HepG2 (cell line): ENCODE measurements around the gene SNRPD3. TPM values are rescaled to one million over a fixed set of nuclear protein-coding genes. Genes with fewer than 3 reads are reported as not detected.

Source experiments
- HIVEP1 ChIP-seq: sonication (generic); formaldehyde crosslinking; IDR thresholded peaks from 2 replicates; pipeline ENCODE4 v1.4.0; 2020; ENCODE audit warnings: mild to moderate bottlenecking, missing genetic modification reagents
- JDP2 ChIP-seq: sonication (generic); formaldehyde crosslinking; IDR thresholded peaks from 2 replicates; pipeline ENCODE4 v1.8.1; 2022; ENCODE audit warnings: missing genetic modification reagents, borderline replicate concordance
- KLF15 ChIP-seq: sonication (generic); formaldehyde crosslinking; IDR thresholded peaks from 2 replicates; pipeline ENCODE4 v1.8.1; 2023; ENCODE audit warnings: borderline replicate concordance, mild to moderate bottlenecking, inconsistent platforms, missing genetic modification reagents, mixed read lengths
- MLLT10 ChIP-seq: sonication (generic); formaldehyde crosslinking; IDR thresholded peaks from 2 replicates; pipeline ENCODE4 v1.4.0; 2020; ENCODE audit warnings: missing genetic modification reagents
- MXD1 ChIP-seq: sonication (generic); formaldehyde crosslinking; IDR thresholded peaks from 2 replicates; pipeline ENCODE4 v1.4.0; 2020; ENCODE audit warnings: mild to moderate bottlenecking, missing genetic modification reagents
- NR2F1 ChIP-seq, 2 experiments: fragments of 450-650 bp in 1 of 2; formaldehyde crosslinking in 1 of 2; IDR thresholded peaks; 2 replicates each; pipeline versions ENCODE4 v1.5.0 to v1.6.1; 2016 to 2020; ENCODE audit warnings: mild to moderate bottlenecking in 1 of 2, missing compliant biosample characterization in 1 of 2, missing genetic modification reagents in 1 of 2, moderate library complexity in 1 of 2
- SIN3A ChIP-seq: IDR thresholded peaks from 2 replicates; pipeline ENCODE4 v1.6.1; 2011; ENCODE audit warnings: low read depth, mild to moderate bottlenecking, control low read depth, low read length, borderline replicate concordance
- SMAD3 ChIP-seq: sonication (generic); formaldehyde crosslinking; IDR thresholded peaks from 2 replicates; pipeline ENCODE4 v1.4.0; 2020; ENCODE audit warnings: missing genetic modification reagents
- SNAPC2 ChIP-seq: sonication (generic); formaldehyde crosslinking; IDR thresholded peaks from 2 replicates; pipeline ENCODE4 v1.8.1; 2022; ENCODE audit warnings: mild to moderate bottlenecking, missing genetic modification reagents
- STAT6 ChIP-seq: sonication (generic); formaldehyde crosslinking; IDR thresholded peaks from 2 replicates; pipeline ENCODE4 v1.4.0; 2020; ENCODE audit warnings: missing genetic modification reagents, mild to moderate bottlenecking, borderline replicate concordance
- TARDBP ChIP-seq: sonication (generic); formaldehyde crosslinking; IDR thresholded peaks from 2 replicates; pipeline ENCODE4 v1.8.0; 2022; ENCODE audit warnings: mild to moderate bottlenecking, missing genetic modification reagents
- TEAD2 ChIP-seq: sonication (generic); formaldehyde crosslinking; IDR thresholded peaks from 2 replicates; pipeline ENCODE4 v1.9.0; 2021; ENCODE audit warnings: missing genetic modification reagents
- TEF ChIP-seq: sonication (generic); formaldehyde crosslinking; IDR thresholded peaks from 2 replicates; pipeline ENCODE4 v1.5.0; 2020; ENCODE audit warnings: missing genetic modification reagents
- ZNF296 ChIP-seq: sonication (generic); formaldehyde crosslinking; conservative IDR thresholded peaks from 2 replicates; pipeline ENCODE4 v1.5.0; 2020; ENCODE audit warnings: mild to moderate bottlenecking, missing genetic modification reagents
- ZNF337 ChIP-seq: sonication (generic); formaldehyde crosslinking; IDR thresholded peaks from 2 replicates; pipeline ENCODE4 v1.5.1; 2020; ENCODE audit warnings: missing genetic modification reagents, low read depth, mild to moderate bottlenecking, borderline replicate concordance
- ZNF501 ChIP-seq: sonication (generic); formaldehyde crosslinking; IDR thresholded peaks from 2 replicates; pipeline ENCODE4 v1.5.1; 2020; ENCODE audit warnings: mild to moderate bottlenecking, moderate library complexity, missing genetic modification reagents
- ZNF615 ChIP-seq: sonication (generic); formaldehyde crosslinking; IDR thresholded peaks from 2 replicates; pipeline ENCODE4 v1.5.0; 2020; ENCODE audit warnings: mild to moderate bottlenecking, missing genetic modification reagents, borderline replicate concordance
- ZNF83 ChIP-seq: sonication (generic); formaldehyde crosslinking; IDR thresholded peaks from 2 replicates; pipeline ENCODE4 v1.4.0; 2020; ENCODE audit warnings: missing genetic modification reagents, mild to moderate bottlenecking, borderline replicate concordance
- polyA plus RNA-seq, 8 experiments: library from polyadenylated mRNA; depleted of rRNA in 3 of 8; stranded (reverse) in 7 of 8; unstranded in 1 of 8; fragments of >200 nt; fragmentation: Illumina TruSeq in 4 of 8; extraction: Trizol in 4 of 8; gene quantifications; 2 replicates each; pipeline versions ENCODE4 v1.2.1 to v1.2.3, GENCODE V29; 2011 to 2016; ENCODE audit warnings: low read depth in 4 of 8, missing spikeins in 1 of 8, mixed read lengths in 1 of 8; ENCODE audit not compliant: insufficient read depth in 1 of 8
- total RNA-seq, 5 experiments: library from RNA; depleted of rRNA; stranded (reverse); fragments of >200 nt; fragmentation: Illumina TruSeq; extraction: Trizol; gene quantifications; 2 replicates each; pipeline ENCODE4 v1.2.3, GENCODE V29; 2016; ENCODE audit warnings: low read depth in 1 of 5
- TF ChIP-seq, protein P1 (sequence below): sonication (generic); formaldehyde crosslinking; IDR thresholded peaks from 2 replicates; pipeline ENCODE4 v1.4.0; 2020; ENCODE audit warnings: low read depth, mild to moderate bottlenecking, missing genetic modification reagents
- TF ChIP-seq, protein P2 (sequence below): sonication (generic); formaldehyde crosslinking; IDR thresholded peaks from 2 replicates; pipeline ENCODE4 v1.4.0; 2020; ENCODE audit warnings: missing genetic modification reagents
- TF ChIP-seq, protein P3 (sequence below): sonication (generic); formaldehyde crosslinking; IDR thresholded peaks from 2 replicates; pipeline ENCODE4 v1.5.0; 2020; ENCODE audit warnings: mild to moderate bottlenecking, low read depth, missing genetic modification reagents, borderline replicate concordance

The SNRPD3 gene
- total and polyA plus RNA-seq, 2 of the 13 experiments (the other 11 are each of a cell fraction or from before 2014, with no cell fraction given) = 110 to 209 TPM

GRCh38 chr22:24555165-24556039 lies at the start of gene SNRPD3 (continued):
- TF ChIP-seq SMAD3 (CRISPR knock-in tag) = peak; percentile 94
- TF ChIP-seq ZNF83 = peak; percentile 49; the same call in 1 of the 2 replicates
- TF ChIP-seq NR2F1 (CRISPR knock-in tag; IDR thresholded peaks at IDR 0.05) = peak in 1 of 2 experiments; percentile 60; a peak in 1 of 4 replicates
- no peak for TF ChIP-seq JDP2 (CRISPR knock-in tag)
- TF ChIP-seq ZNF337 (CRISPR knock-in tag) = peak; percentile 92; the same call in 1 of the 2 replicates
- TF ChIP-seq, protein P1, sequence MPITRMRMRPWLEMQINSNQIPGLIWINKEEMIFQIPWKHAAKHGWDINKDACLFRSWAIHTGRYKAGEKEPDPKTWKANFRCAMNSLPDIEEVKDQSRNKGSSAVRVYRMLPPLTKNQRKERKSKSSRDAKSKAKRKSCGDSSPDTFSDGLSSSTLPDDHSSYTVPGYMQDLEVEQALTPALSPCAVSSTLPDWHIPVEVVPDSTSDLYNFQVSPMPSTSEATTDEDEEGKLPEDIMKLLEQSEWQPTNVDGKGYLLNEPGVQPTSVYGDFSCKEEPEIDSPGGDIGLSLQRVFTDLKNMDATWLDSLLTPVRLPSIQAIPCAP (CRISPR knock-in tag) = no peak
- TF ChIP-seq, protein P2, sequence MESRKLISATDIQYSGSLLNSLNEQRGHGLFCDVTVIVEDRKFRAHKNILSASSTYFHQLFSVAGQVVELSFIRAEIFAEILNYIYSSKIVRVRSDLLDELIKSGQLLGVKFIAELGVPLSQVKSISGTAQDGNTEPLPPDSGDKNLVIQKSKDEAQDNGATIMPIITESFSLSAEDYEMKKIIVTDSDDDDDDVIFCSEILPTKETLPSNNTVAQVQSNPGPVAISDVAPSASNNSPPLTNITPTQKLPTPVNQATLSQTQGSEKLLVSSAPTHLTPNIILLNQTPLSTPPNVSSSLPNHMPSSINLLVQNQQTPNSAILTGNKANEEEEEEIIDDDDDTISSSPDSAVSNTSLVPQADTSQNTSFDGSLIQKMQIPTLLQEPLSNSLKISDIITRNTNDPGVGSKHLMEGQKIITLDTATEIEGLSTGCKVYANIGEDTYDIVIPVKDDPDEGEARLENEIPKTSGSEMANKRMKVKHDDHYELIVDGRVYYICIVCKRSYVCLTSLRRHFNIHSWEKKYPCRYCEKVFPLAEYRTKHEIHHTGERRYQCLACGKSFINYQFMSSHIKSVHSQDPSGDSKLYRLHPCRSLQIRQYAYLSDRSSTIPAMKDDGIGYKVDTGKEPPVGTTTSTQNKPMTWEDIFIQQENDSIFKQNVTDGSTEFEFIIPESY (CRISPR knock-in tag) = peak; percentile 62; the same call in 1 of the 2 replicates
- TF ChIP-seq STAT6 (CRISPR knock-in tag) = no peak; the same call in 1 of the 2 replicates
- peak; percentile 97 for TF ChIP-seq TARDBP (CRISPR knock-in tag)
- TF ChIP-seq, protein P3, sequence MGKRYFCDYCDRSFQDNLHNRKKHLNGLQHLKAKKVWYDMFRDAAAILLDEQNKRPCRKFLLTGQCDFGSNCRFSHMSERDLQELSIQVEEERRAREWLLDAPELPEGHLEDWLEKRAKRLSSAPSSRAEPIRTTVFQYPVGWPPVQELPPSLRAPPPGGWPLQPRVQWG = no peak
- 0 out of 2 replicates have a peak, but pooled peaks have one; percentile 72 for TF ChIP-seq KLF15
- peak; percentile 100 for TF ChIP-seq ZNF501 (CRISPR knock-in tag)
- TF ChIP-seq TEF (CRISPR knock-in tag) = no peak
- TF ChIP-seq ZNF296 (CRISPR knock-in tag) = no peak
- TF ChIP-seq SNAPC2 = no peak
- TF ChIP-seq ZNF615 (CRISPR knock-in tag) = peak; percentile 90; the same call in 1 of the 2 replicates
- peak; percentile 88; the same call in 1 of the 2 replicates for TF ChIP-seq SIN3A
- peak; percentile 92 for TF ChIP-seq HIVEP1 (CRISPR knock-in tag)
- TF ChIP-seq MXD1 = no peak
- no peak for TF ChIP-seq MLLT10
- no peak for TF ChIP-seq TEAD2 (CRISPR knock-in tag)
